Kidney (tissue), 14 donors: Measurements from ENCODE around the gene TMBIM4. TPM values are rescaled to one million over a fixed set of nuclear protein-coding genes. Genes with fewer than 3 reads are reported as not detected.

ENCODE experiments used
- DNase-seq, 5 donors: peaks; one replicate each; pipeline ENCODE4 v3.0.0-alpha.2; 2013 to 2020
- FAIRE-seq: peaks from 2 replicates; lab custom pipeline; 2012; peaks lifted over from hg19 to GRCh38; lab: Jason Lieb, UNC
- H3K27ac ChIP-seq, 2 donors: one replicate each; pipeline ENCODE4 v1.7.0; 2013; ENCODE audit warnings: low read depth in 2 of 2, low read length in 2 of 2, inconsistent platforms in 1 of 2
- H3K27me3 ChIP-seq: one replicate; pipeline ENCODE4 v1.7.1; 2013; ENCODE audit warnings: low read length, inconsistent platforms; ENCODE audit not compliant: control insufficient read depth, insufficient read depth
- H3K36me3 ChIP-seq, 3 donors: one replicate each; pipeline versions ENCODE4 v1.7.0 to v1.7.1; 2013; ENCODE audit warnings: low read length in 3 of 3, control low read depth in 1 of 3, inconsistent platforms in 1 of 3; ENCODE audit not compliant: insufficient read depth in 3 of 3, control insufficient read depth in 2 of 3
- H3K4me1 ChIP-seq, 3 donors: one replicate each; pipeline versions ENCODE4 v1.7.0 to v1.7.1; 2013; ENCODE audit warnings: low read length in 3 of 3, inconsistent platforms in 1 of 3, low read depth in 1 of 3; ENCODE audit not compliant: control insufficient read depth in 2 of 3, insufficient read depth in 2 of 3
- H3K4me3 ChIP-seq, 3 donors: one replicate each; pipeline versions ENCODE4 v1.7.0 to v1.8.1; 2013; ENCODE audit warnings: low read length in 3 of 3, control low read depth in 1 of 3, inconsistent platforms in 1 of 3
- H3K9ac ChIP-seq, 3 donors: one replicate each; pipeline versions ENCODE4 v1.7.0 to v1.7.1; 2013; ENCODE audit warnings: low read length in 3 of 3, control low read depth in 1 of 3, inconsistent platforms in 1 of 3
- H3K9me3 ChIP-seq, 3 donors: one replicate each; pipeline versions ENCODE4 v1.7.0 to v1.7.1; 2013; ENCODE audit warnings: low read length in 3 of 3, control low read depth in 1 of 3, inconsistent platforms in 1 of 3; ENCODE audit not compliant: control insufficient read depth in 2 of 3, insufficient read depth in 1 of 3
- CTCF ChIP-seq: IDR thresholded peaks from 3 replicates; pipeline ENCODE4 v1.5.1; 2012; ENCODE audit warnings: mild to moderate bottlenecking, moderate library complexity, borderline replicate concordance; ENCODE audit not compliant: insufficient read depth; ENCODE audit errors: extremely low read depth
- intact Hi-C: fragments of 100-400 bp; cut with DNase I; formaldehyde crosslinking; loops from one replicate; pipeline ENCODE4 v1.11.1; 2022
- polyA plus RNA-seq: library from polyadenylated mRNA; stranded (reverse); fragments of 350-450 nt; fragmentation: Illumina TruSeq; extraction: RNeasy Lipid Tissue Mini Kit (QIAGEN cat#74804); gene quantifications from one replicate; pipeline ENCODE4 v1.2.3, GENCODE V29; 2014; ENCODE audit warnings: low read depth, low replicate concordance; ENCODE audit not compliant: insufficient read depth
- total RNA-seq: library from RNA; stranded (reverse); fragmentation: NEBNext Ultra II Directional; extraction: Animal tissue kit (Norgen Biotek cat#: 25700); gene quantifications from one replicate; pipeline ENCODE4 v1.2.1, GENCODE V29; 2021
- donor health status: control.
- donor health status: control.
- donor health status: control.
- donor health status: control.
- donor health status: control.
- donor health status: DM: yes; HTN: yes; CAD: no.
- donor health status: Normal renal cell carcinoma (clear cell type).

Gene TMBIM4
- total and polyA plus RNA-seq, 2 donors from 2014 or later, result 140 to 179 TPM

- Histone ChIP-seq H3K27ac (peak overlapping the region in 1 of 2 donors; percentile 26), H3K4me1 (peaks cover 0 to 2% (median 0%) of the 10 kb centered on the region in 3 donors), H3K4me3 (peak overlapping the region; percentile 30 to 51 (median 49)), H3K27me3 (no peaks in the 10 kb centered on the region), H3K9ac (peak overlapping the region in 1 of 3 donors; percentile 17), H3K9me3 (no peaks in the 10 kb centered on the region), H3K36me3 (no peaks in the 10 kb centered on the region)
- TF ChIP-seq CTCF, result no peak
- intact Hi-C loops, result no loop called here
- no peak for FAIRE-seq
- DNase-seq, result no peak
These were observed 19.7 kb upstream of the TMBIM4 start for GRCh38 chr12:66189486-66189843.

GRCh38 chr12:66188584-66189485 lies 19.0 kb upstream of the TMBIM4 start, which contains the start of gene IRAK3:
Gene IRAK3, plus strand, starts transcription at chr12:66189214. Its CDS starts 86 bp downstream, at chr12:66189300.
- H3K9me3 ChIP-seq, result no peaks in the 10 kb centered on the region
- intact Hi-C loops, result no loop called here
- no peak for TF ChIP-seq CTCF
- peak; percentile 60 to 96 (median 67) for DNase-seq
- H3K36me3 ChIP-seq, result no peaks in the 10 kb centered on the region
- peak within 1 kb of the TSS; percentile 49 to 58 (median 51) for H3K4me3 ChIP-seq
- H3K9ac ChIP-seq, result peak within 1 kb of the TSS; percentile 11 to 58 (median 39)
- peak within 1 kb of the TSS; percentile 67 to 86 for H3K27ac ChIP-seq
- FAIRE-seq, result no peak
- peaks cover 0 to 2% (median 0%) of the 10 kb centered on the region in 3 donors for H3K4me1 ChIP-seq
- H3K27me3 ChIP-seq, result no peaks in the 10 kb centered on the region

- no peak overlapping the region for H3K27ac ChIP-seq
- FAIRE-seq (no peak), DNase-seq (no peak)
- no peak overlapping the region for H3K4me3 ChIP-seq
- peaks cover 0 to 2% (median 0%) of the 10 kb centered on the region in 3 donors for H3K4me1 ChIP-seq
- H3K36me3 ChIP-seq, result no peaks in the 10 kb centered on the region
- no peaks in the 10 kb centered on the region for H3K9me3 ChIP-seq
- no peak overlapping the region for H3K9ac ChIP-seq
- no peak for TF ChIP-seq CTCF
- intact Hi-C loops, result no loop called here
- H3K27me3 ChIP-seq, result no peaks in the 10 kb centered on the region
These were observed 18.0 kb upstream of the TMBIM4 start for GRCh38 chr12:66187821-66188220.
